ENCODE data around the gene UTP4. TPM values are rescaled to one million over a fixed set of nuclear protein-coding genes. Genes with fewer than 3 reads are reported as not detected.

UTP4 gene
- total and polyA plus RNA-seq, 2 donors (not counting 3 experiments of a cell fraction or from before 2014, with no cell fraction given), result 56.1 to 59.5 TPM

DNA sequence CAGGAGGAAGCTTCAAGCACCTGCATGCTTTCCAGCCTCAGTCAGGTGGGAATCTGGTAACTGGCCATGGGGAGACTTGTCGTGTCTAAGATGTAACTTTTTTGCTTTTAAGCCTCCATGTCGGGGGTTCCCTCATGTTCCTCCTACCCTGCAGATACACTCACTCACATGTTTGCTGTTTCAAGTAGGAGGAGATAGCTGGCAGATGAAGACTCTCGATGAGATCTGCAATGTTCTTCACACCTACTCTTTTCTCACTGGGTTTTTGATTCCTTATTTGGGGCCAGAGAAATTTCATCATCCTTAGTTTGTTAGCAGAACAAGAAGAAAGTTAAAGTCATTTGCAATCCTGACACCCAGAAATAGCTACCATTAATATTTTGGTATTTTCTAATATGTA lies 24.7 kb downstream of the UTP4 start:
- no peak overlapping the region for H3K27ac ChIP-seq (ENCODE audit: insufficient read depth, low read depth, low read length)
- no peaks in the 10 kb centered on the region for H3K9me1 ChIP-seq (replicated peaks; ENCODE audit: control insufficient read depth, extremely low read depth, insufficient read depth, low read length)
- dilution Hi-C loops (cut with MboI; ENCODE audit: extremely low pct_ligation_motif_present, low sequenced_read_pairs) (no loop called here), intact Hi-C loops (cut with micrococcal nuclease) (no loop called here)
- TF ChIP-seq POLR2A (IDR thresholded peaks at IDR 0.05; ENCODE audit: low read depth, low read length) (no peak), JUN (IDR thresholded peaks at IDR 0.05; ENCODE audit: borderline replicate concordance, insufficient read depth, insufficient read length, low read depth) (no peak), GATA2 (IDR thresholded peaks at IDR 0.05; ENCODE audit: insufficient read depth, insufficient read length, low read depth, low read length) (no peak), MYC (IDR thresholded peaks at IDR 0.05; ENCODE audit: low read depth, low read length) (no peak), EZH2 (IDR thresholded peaks at IDR 0.05; ENCODE audit: borderline replicate concordance, low read depth, low read length, severe bottlenecking) (no peak)
- TF ChIP-seq, protein P1, sequence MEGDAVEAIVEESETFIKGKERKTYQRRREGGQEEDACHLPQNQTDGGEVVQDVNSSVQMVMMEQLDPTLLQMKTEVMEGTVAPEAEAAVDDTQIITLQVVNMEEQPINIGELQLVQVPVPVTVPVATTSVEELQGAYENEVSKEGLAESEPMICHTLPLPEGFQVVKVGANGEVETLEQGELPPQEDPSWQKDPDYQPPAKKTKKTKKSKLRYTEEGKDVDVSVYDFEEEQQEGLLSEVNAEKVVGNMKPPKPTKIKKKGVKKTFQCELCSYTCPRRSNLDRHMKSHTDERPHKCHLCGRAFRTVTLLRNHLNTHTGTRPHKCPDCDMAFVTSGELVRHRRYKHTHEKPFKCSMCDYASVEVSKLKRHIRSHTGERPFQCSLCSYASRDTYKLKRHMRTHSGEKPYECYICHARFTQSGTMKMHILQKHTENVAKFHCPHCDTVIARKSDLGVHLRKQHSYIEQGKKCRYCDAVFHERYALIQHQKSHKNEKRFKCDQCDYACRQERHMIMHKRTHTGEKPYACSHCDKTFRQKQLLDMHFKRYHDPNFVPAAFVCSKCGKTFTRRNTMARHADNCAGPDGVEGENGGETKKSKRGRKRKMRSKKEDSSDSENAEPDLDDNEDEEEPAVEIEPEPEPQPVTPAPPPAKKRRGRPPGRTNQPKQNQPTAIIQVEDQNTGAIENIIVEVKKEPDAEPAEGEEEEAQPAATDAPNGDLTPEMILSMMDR (IDR thresholded peaks at IDR 0.05; ENCODE audit: extremely low read depth in 1 of 2, insufficient read depth in 1 of 2, low read depth in 1 of 2, low read length in 2 of 2), result no peak
- TF ChIP-seq, protein P2, sequence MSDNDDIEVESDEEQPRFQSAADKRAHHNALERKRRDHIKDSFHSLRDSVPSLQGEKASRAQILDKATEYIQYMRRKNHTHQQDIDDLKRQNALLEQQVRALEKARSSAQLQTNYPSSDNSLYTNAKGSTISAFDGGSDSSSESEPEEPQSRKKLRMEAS (IDR thresholded peaks at IDR 0.05; ENCODE audit: insufficient read depth, insufficient read length), result no peak
- no peaks in the 10 kb centered on the region for H3K79me2 ChIP-seq (ENCODE audit: control insufficient read depth, insufficient read depth, low read length)
- BruUV-seq (replicated peaks), result no TSS peak
- no peaks in the 10 kb centered on the region for H3K27me3 ChIP-seq (ENCODE audit: control insufficient read depth in 2 of 2, insufficient read depth in 2 of 2, low read length in 2 of 2)
- no peaks in the 10 kb centered on the region for H4K20me1 ChIP-seq (replicated peaks; ENCODE audit: control insufficient read depth, extremely low read depth, insufficient read depth, low read length)
- FAIRE-seq, result no peak
- no peak for DNase-seq (ENCODE audit: low read depth, low spot score)
- H3K9me3 ChIP-seq (replicated peaks; ENCODE audit: control insufficient read depth, insufficient read depth, low read length), result no peaks in the 10 kb centered on the region
- CTCF ChIA-PET, result interaction anchor here (0.7 to 3.2 kb wide), 4 partner anchors 9 to 128 kb away, joined by 4 to 15 read pairs (median 7); no protein-coding TSS in a partner anchor
- H2AFZ ChIP-seq (ENCODE audit: low read depth, low read length), result no peak overlapping the region
- H3K9ac ChIP-seq (replicated peaks; ENCODE audit: extremely low read depth, insufficient read depth, low read length), result no peak overlapping the region
- no peaks in the 10 kb centered on the region for H3K4me1 ChIP-seq (ENCODE audit: control insufficient read depth, extremely low read depth, insufficient read depth, low read length)
- POLR2A ChIA-PET, result interaction anchor here (0.6 to 1.4 kb wide), 2 partner anchors 9 to 27 kb away, joined by 3 to 5 read pairs; no protein-coding TSS in a partner anchor
- H3K36me3 ChIP-seq (ENCODE audit: control insufficient read depth in 2 of 2, extremely low read depth in 1 of 2, insufficient read depth in 2 of 2, low read length in 2 of 2), result peaks cover 21 to 33% of the 10 kb centered on the region in 2 experiments
- H3K4me2 ChIP-seq (ENCODE audit: insufficient read depth, low read length), result no peak overlapping the region
- no peak overlapping the region for H3K4me3 ChIP-seq (replicated peaks in 1 of 3; ENCODE audit: insufficient read depth in 1 of 3, low read depth in 1 of 3, low read length in 3 of 3)

Data from endothelial cell of umbilical vein (primary cell).